DMS53 treated with DMSO at 0.1 percent for 48 hours (cell line): ENCODE data around the gene PCP4.
"Not testable (repeated sequence)": the region's sequence is repeated elsewhere in the genome, so short reads cannot be mapped to it uniquely, and the experiment has no call there.

Source experiments
- DNase-seq: peaks from one replicate; lab custom pipeline; 2025; ENCODE audit not compliant: unreplicated experiment; lab: John Stamatoyannopoulos, UW

The PCP4 gene

GRCh38 chr21:39863111-39863510 lies 4.1 kb upstream of the PCP4 start:
- peak; percentile 79 for DNase-seq

- DNase-seq: no peak
These were observed 1.1 kb upstream of the PCP4 start for GRCh38 chr21:39866093-39866492.

GRCh38 chr21:39869141-39869818 lies 2.0 kb downstream of the PCP4 start:
- DNase-seq: no peak

- no peak for DNase-seq
These were observed 6.4 kb downstream of the PCP4 start for GRCh38 chr21:39873687-39874086.

GRCh38 chr21:39874206-39874605 lies 7.0 kb downstream of the PCP4 start:
- no peak for DNase-seq

GRCh38 chr21:39874759-39875158 lies 7.5 kb downstream of the PCP4 start:
- DNase-seq: no peak

GRCh38 chr21:39881661-39882060 lies 14.4 kb downstream of the PCP4 start:
- DNase-seq: no peak

GRCh38 chr21:39882151-39882838 lies 15.1 kb downstream of the PCP4 start:
- no peak for DNase-seq

- DNase-seq: no peak
These were observed 15.6 kb downstream of the PCP4 start for GRCh38 chr21:39882839-39883195.

GRCh38 chr21:39885119-39885848 lies 18.0 kb downstream of the PCP4 start:
- no peak for DNase-seq

- no peak for DNase-seq
These were observed 21.6 kb downstream of the PCP4 start for GRCh38 chr21:39888848-39889247.

- DNase-seq: no peak
These were observed 23.9 kb downstream of the PCP4 start for GRCh38 chr21:39891111-39891510.

- not testable (repeated sequence) for DNase-seq
These were observed 24.6 kb downstream of the PCP4 start for GRCh38 chr21:39891863-39892262.

GRCh38 chr21:39900491-39900890 lies 33.3 kb downstream of the PCP4 start:
- no peak for DNase-seq

- DNase-seq: no peak
These were observed 33.7 kb downstream of the PCP4 start for GRCh38 chr21:39900911-39901310.

- DNase-seq: no peak
These were observed 35.7 kb downstream of the PCP4 start for GRCh38 chr21:39902986-39903385.

GRCh38 chr21:39904457-39904856 lies 37.2 kb downstream of the PCP4 start:
- DNase-seq: no peak

GRCh38 chr21:39908265-39908923 lies 41.2 kb downstream of the PCP4 start:
- no peak for DNase-seq

- DNase-seq: no peak
These were observed 44.3 kb downstream of the PCP4 start for GRCh38 chr21:39911286-39912199.

GRCh38 chr21:39913706-39914305 lies 46.6 kb downstream of the PCP4 start:
- DNase-seq: no peak
